Raji (cell line): ENCODE data around the gene CD46.

ENCODE experiments used
- POLR2A ChIP-seq: IDR thresholded peaks from 2 replicates; pipeline ENCODE4 v1.6.1; 2011; ENCODE audit warnings: low read depth, low read length, control low read depth; ENCODE audit not compliant: insufficient read depth

CD46 gene

DNA sequence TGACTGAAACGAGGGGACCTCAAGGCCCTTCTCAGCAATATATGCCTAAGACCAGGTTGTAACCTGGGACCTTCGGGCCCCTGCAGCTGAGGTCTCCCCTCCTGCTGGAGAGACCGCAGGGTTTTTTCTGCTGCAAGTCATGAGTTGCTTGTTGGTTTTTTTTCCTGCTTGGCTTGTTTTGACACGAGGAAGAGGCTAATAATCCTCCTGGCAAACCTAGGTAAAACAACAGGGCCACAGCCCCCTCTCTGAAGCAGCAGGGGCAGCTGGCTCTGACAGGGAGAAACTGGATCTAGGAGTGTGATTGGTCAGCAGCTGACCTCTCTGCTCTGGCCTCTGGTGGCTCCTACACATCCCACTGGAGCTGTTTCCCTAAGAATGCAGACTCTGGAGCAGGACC lies 90.0 kb downstream of the CD46 start:
- no peak for TF ChIP-seq POLR2A

DNA sequence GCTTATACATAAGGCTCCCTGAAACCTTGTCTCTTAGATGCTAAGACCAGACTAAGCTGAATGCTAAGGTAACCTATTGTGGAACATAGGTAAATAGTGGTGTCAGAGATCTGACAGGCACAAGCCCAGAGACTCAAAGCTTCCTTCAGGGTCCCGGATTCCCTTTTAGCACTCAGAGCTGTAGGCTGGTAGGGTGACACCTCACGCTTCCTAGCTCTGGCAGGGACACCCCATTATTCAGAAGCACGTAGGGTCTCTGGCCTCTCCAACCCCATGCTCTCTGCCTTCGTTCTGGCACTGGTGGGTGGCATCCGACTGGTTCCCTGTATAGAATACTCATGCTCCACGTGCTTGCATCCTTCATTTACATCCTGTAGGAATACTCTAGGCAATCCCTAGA lies 90.7 kb downstream of the CD46 start:
- TF ChIP-seq POLR2A: no peak

- TF ChIP-seq POLR2A: no peak
These were observed 92.5 kb downstream of the CD46 start for GRCh38 chr1:207844371-207844770.
